OCI-LY1 (cell line): ENCODE data around the gene C1orf52.

ENCODE experiments used
- CTCF ChIP-seq: fragments of 200-600 bp; sonication (generic), shearing (Covaris generic); IDR thresholded peaks from 2 replicates; pipeline ENCODE4 v1.5.1; 2017; ENCODE audit warnings: mild to moderate bottlenecking, antibody characterized with exemption, low read length, moderate library complexity, mixed read lengths
- EZH2 ChIP-seq: fragments of 200-600 bp; sonication (generic), shearing (Covaris generic); IDR thresholded peaks from 2 replicates; pipeline ENCODE4 v1.8.0; 2017; ENCODE audit warnings: borderline replicate concordance, mixed run types, mild to moderate bottlenecking, antibody characterized with exemption, low read length, moderate library complexity, mixed read lengths

- TF ChIP-seq CTCF (no peak), EZH2 (no peak)
Measured at GRCh38 chr1:85300140-85300539, 40.7 kb upstream of the C1orf52 start.
